Loucy (cell line): ENCODE results near the gene NECTIN1.
A peak's percentile ranks its signal among the peaks of the same experiment; 100 is the strongest.

Experiments used
- H2AFZ ChIP-seq: fragments of 200-600 bp; sonication (generic); 2 replicates; pipeline ENCODE4 v1.6.0; 2016; ENCODE audit warnings: antibody characterized with exemption, mild to moderate bottlenecking, low read length, moderate library complexity
- H3F3A ChIP-seq: fragments of 200-600 bp; 2 replicates; pipeline ENCODE4 v1.6.0; 2016; ENCODE audit warnings: antibody characterized with exemption, low read depth, mild to moderate bottlenecking
- H3K27me3 ChIP-seq: fragments of 200-600 bp; sonication (generic); 2 replicates; pipeline ENCODE4 v1.6.1; 2014; ENCODE audit warnings: low read length, mild to moderate bottlenecking; ENCODE audit not compliant: insufficient read depth, poor library complexity, severe bottlenecking
- H3K36me3 ChIP-seq: fragments of 200-600 bp; sonication (generic); 2 replicates; pipeline ENCODE4 v1.6.1; 2016; ENCODE audit warnings: low read length; ENCODE audit not compliant: insufficient read depth
- H3K4me1 ChIP-seq: fragments of 200-600 bp; sonication (generic); 2 replicates; pipeline ENCODE4 v1.5.1; 2014; ENCODE audit warnings: low read length, mild to moderate bottlenecking; ENCODE audit not compliant: insufficient read depth, poor library complexity, severe bottlenecking
- H3K4me2 ChIP-seq: fragments of 200-600 bp; sonication (generic); 2 replicates; pipeline ENCODE4 v1.6.0; 2014; ENCODE audit warnings: antibody characterized with exemption, low read length, low read depth, mild to moderate bottlenecking; ENCODE audit not compliant: poor library complexity, severe bottlenecking
- H3K4me3 ChIP-seq: fragments of 200-600 bp; sonication (generic); 2 replicates; pipeline ENCODE4 v1.5.1; 2014; ENCODE audit warnings: low read length, mild to moderate bottlenecking, mixed read lengths; ENCODE audit not compliant: poor library complexity, severe bottlenecking
- H3K79me2 ChIP-seq: fragments of 200-600 bp; sonication (generic); 2 replicates; pipeline ENCODE4 v1.6.1; 2014; ENCODE audit warnings: low read length; ENCODE audit not compliant: insufficient read depth
- H3K9ac ChIP-seq: fragments of 200-600 bp; sonication (generic); 2 replicates; pipeline ENCODE4 v1.6.0; 2014; ENCODE audit warnings: mild to moderate bottlenecking, low read depth, low read length, moderate library complexity; ENCODE audit not compliant: poor library complexity, severe bottlenecking
- H3K9me2 ChIP-seq: fragments of 200-600 bp; sonication (generic); replicated peaks from 2 replicates; pipeline ENCODE4 v1.6.1; 2016; ENCODE audit warnings: low read depth, low read length, mixed read lengths
- H3K9me3 ChIP-seq: fragments of 200-600 bp; sonication (generic); 2 replicates; pipeline ENCODE4 v1.6.1; 2014; ENCODE audit warnings: mild to moderate bottlenecking, antibody characterized with exemption, low read length, low read depth; ENCODE audit not compliant: insufficient read depth
- H4K20me1 ChIP-seq: fragments of 200-600 bp; sonication (generic); 2 replicates; pipeline ENCODE4 v1.6.0; 2014; ENCODE audit warnings: antibody characterized with exemption, low read length, mild to moderate bottlenecking; ENCODE audit not compliant: insufficient read depth, poor library complexity, severe bottlenecking
- EZH2phosphoT487 ChIP-seq: fragments of 200-600 bp; IDR thresholded peaks from 2 replicates; pipeline ENCODE4 v1.6.1; 2018; ENCODE audit warnings: antibody characterized with exemption, mild to moderate bottlenecking, moderate library complexity, borderline replicate concordance
- TF ChIP-seq, protein P1 (sequence below): fragments of 200-600 bp; sonication (generic); conservative IDR thresholded peaks from 2 replicates; pipeline ENCODE4 v1.5.1; 2014; ENCODE audit warnings: mild to moderate bottlenecking, antibody characterized with exemption, low read length

NECTIN1 gene

DNA sequence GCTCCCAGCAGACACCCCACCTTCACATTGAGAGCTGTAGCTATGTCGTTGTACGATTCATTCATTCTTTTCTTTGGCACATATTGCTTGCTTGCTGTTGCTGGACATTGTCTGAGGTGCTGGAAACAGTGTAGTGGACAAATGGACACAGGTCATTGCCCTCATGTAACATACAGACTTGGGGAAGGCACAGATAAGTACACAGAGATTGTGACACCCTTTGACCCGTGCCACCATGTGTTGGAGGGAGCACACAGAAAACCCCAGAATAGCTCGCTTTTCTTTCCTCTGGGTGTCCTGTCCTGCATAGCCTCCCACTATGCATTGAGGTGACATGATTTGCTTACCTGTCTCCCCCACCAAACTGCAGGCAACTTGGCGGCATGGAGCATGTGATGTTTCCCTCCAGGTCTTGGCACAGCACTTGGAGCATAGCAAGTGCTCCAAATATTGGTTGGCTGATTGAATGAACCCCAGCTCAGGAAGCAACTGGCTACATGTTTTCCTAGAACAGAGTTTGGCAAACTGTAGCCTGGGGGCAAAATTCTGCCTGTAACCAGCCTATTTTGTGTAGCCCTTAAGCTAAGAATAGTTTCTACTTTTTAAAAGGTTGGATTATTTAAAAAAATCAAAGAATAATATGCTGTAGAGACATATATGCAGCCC, 30.9 kb upstream of the NECTIN1 start:
- Histone ChIP-seq H3K4me2 (peak overlapping the region; percentile 48), H3F3A (no peaks in the 10 kb centered on the region), H3K79me2 (no peaks in the 10 kb centered on the region), H4K20me1 (no peaks in the 10 kb centered on the region), H3K4me1 (peaks cover 15% of the 10 kb centered on the region), H2AFZ (peak overlapping the region; percentile 69), H3K9me3 (no peaks in the 10 kb centered on the region), H3K36me3 (no peaks in the 10 kb centered on the region), H3K27me3 (no peaks in the 10 kb centered on the region), H3K9ac (peak overlapping the region; percentile 28), H3K4me3 (no peak overlapping the region), H3K9me2 (no peaks in the 10 kb centered on the region)
- TF ChIP-seq, protein P1, sequence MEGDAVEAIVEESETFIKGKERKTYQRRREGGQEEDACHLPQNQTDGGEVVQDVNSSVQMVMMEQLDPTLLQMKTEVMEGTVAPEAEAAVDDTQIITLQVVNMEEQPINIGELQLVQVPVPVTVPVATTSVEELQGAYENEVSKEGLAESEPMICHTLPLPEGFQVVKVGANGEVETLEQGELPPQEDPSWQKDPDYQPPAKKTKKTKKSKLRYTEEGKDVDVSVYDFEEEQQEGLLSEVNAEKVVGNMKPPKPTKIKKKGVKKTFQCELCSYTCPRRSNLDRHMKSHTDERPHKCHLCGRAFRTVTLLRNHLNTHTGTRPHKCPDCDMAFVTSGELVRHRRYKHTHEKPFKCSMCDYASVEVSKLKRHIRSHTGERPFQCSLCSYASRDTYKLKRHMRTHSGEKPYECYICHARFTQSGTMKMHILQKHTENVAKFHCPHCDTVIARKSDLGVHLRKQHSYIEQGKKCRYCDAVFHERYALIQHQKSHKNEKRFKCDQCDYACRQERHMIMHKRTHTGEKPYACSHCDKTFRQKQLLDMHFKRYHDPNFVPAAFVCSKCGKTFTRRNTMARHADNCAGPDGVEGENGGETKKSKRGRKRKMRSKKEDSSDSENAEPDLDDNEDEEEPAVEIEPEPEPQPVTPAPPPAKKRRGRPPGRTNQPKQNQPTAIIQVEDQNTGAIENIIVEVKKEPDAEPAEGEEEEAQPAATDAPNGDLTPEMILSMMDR = no peak
- TF ChIP-seq EZH2phosphoT487 = no peak

DNA sequence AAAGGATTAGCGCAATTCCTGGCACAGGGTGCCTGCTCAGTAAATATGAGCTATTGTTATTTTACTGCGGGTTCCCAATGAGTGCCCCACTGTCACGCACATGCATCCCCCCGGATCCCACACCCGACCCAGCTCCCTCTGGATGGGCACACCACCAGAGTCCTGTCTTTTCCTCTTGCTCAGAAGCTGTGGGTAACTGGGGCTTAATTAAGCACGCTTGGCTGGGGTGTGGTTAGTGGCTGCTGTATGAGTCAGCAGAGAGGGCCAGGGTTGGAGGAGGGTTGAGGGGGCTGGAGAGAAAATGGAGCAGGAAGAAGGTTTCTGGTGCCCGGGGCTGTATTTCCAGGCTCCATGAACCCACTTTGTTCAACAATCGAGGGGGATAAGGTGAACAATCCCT, 30.3 kb upstream of the NECTIN1 start:
- no peaks in the 10 kb centered on the region for H3K79me2 ChIP-seq
- H3K9ac ChIP-seq = peak overlapping the region; percentile 28
- H3F3A ChIP-seq = no peaks in the 10 kb centered on the region
- no peak overlapping the region for H3K4me3 ChIP-seq
- H3K9me3 ChIP-seq = no peaks in the 10 kb centered on the region
- H3K27me3 ChIP-seq = no peaks in the 10 kb centered on the region
- H3K4me2 ChIP-seq = peak overlapping the region; percentile 48
- no peaks in the 10 kb centered on the region for H4K20me1 ChIP-seq
- TF ChIP-seq, protein P1 = no peak
- no peak for TF ChIP-seq EZH2phosphoT487
- H3K4me1 ChIP-seq = peaks cover 15% of the 10 kb centered on the region
- no peaks in the 10 kb centered on the region for H3K36me3 ChIP-seq
- H3K9me2 ChIP-seq = no peaks in the 10 kb centered on the region
- H2AFZ ChIP-seq = peak overlapping the region; percentile 69

DNA sequence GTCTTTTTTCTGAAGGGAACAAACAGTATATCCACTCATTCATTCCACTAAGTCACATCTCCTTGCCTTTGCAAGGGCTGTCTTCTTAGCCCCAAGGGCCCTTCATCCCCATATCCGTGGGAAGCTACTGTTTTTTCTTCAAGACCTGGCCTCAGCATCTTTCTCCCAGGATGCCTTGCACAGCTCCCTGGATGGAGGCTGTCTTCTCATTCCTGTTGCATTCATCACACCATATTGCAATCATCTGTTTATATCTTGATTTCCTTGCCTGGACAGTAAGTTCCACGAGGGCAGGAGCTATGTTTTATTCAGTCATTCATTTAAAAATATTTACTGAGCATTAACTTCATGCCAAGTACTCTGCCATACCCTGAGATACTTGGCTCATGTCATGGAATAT, 29.3 kb upstream of the NECTIN1 start:
- Histone ChIP-seq H3F3A (no peaks in the 10 kb centered on the region), H3K4me3 (no peak overlapping the region), H3K4me2 (no peak overlapping the region), H2AFZ (no peak overlapping the region), H3K27me3 (no peaks in the 10 kb centered on the region), H3K9ac (no peak overlapping the region), H3K9me3 (no peaks in the 10 kb centered on the region), H3K4me1 (peaks cover 15% of the 10 kb centered on the region), H3K9me2 (no peaks in the 10 kb centered on the region), H3K79me2 (no peaks in the 10 kb centered on the region), H4K20me1 (no peaks in the 10 kb centered on the region), H3K36me3 (no peaks in the 10 kb centered on the region)
- no peak for TF ChIP-seq EZH2phosphoT487
- TF ChIP-seq, protein P1 = no peak
